HG02885 (cell line): Measurements from ENCODE around the gene FCN3.
"Not testable (repeated sequence)": the region's sequence is repeated elsewhere in the genome, so short reads cannot be mapped to it uniquely, and the experiment has no call there.

Experiments
- ATAC-seq: cut with Tn5 transposase; IDR thresholded peaks from one replicate; pipeline ENCODE4 v1.9.1; 2021; ENCODE audit warnings: mild to moderate bottlenecking; ENCODE audit not compliant: unreplicated experiment, poor library complexity

The FCN3 gene

DNA sequence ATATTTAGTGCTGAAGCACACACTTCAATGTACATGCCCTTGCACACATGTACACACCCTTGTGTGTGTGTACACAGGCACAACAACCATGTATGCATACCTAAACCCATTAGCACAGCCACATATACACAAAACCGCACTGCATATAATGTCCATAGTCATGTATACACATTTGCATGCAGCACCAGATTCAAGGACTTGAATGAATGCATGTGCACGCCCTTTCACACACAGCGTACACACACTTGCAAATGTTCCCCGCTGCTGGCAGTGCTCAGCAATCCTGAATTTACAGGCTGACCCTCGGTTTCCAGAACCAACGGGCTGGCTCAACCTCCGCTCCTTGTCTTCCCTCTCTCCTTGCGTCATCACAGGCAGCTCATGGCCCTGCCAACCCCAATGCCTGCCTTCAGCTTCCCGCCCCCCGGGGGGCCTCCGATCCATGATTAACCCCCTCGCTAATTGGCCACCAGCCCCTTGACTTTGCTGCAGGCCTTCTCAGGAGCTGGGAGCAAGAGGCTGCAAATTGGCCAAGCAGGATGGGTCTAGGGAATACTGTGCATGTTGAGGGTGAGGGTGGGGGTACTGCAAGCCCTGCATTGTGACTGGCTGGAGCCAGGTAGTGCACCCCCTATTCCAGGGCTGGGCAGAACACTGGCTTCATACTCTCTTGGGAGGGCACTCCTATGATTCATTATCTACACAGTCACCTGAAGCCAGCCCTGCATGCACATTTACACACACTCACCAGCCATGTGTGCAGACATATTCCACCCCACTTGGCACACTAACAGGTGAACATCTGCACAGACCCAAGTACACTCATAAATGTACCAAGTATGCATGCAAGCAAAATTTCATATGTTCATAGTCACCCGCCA is 25.7 kb upstream of the FCN3 start:
- no peak for ATAC-seq

GRCh38 chr1:27399251-27400025 is 24.8 kb upstream of the FCN3 start:
- no peak for ATAC-seq

GRCh38 chr1:27398405-27399149 is 24.0 kb upstream of the FCN3 start:
- no peak for ATAC-seq

DNA sequence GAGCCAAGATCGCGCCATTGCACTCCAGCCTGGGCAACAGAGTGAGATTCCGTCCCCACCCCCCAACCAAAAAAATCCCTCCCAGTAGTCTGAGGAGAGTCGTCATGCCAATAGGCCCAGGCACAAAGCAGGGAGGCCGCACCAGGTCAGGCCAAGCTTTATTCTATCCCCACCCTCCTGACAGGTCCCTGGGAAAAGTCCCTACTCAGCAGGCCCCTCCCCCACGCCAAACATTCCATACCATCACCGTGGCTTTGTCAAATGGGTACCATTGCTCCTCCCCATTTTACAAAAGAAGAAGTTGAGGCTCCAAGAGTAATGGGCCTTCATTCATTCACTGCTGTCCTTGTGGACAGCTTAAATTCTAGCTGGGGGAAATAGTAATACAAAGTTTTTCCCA is 23.1 kb upstream of the FCN3 start:
- ATAC-seq: no peak

GRCh38 chr1:27397110-27397509 is 22.5 kb upstream of the FCN3 start:
- no peak for ATAC-seq

- ATAC-seq: no peak
Measured at GRCh38 chr1:27395441-27396195, 21.0 kb upstream of the FCN3 start.

DNA sequence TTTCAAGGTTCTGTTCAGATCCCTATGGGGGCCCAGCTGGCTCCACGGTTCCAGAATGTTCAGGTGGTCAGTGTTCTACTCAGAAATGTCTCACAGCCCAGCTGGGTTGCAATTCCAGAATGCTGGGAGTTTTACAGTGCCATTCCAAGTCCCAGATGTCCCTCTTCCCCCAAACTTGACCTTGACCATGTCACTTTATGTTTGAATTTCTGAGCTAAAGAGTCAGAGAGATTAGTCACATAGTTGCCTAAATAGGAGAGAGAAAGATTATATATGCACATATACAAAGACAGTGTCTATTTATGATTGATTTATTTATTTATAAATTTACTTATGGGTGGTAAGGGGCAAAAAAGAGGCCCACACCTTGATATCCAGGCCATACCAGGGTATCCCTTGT is 20.3 kb upstream of the FCN3 start:
- no peak for ATAC-seq

DNA sequence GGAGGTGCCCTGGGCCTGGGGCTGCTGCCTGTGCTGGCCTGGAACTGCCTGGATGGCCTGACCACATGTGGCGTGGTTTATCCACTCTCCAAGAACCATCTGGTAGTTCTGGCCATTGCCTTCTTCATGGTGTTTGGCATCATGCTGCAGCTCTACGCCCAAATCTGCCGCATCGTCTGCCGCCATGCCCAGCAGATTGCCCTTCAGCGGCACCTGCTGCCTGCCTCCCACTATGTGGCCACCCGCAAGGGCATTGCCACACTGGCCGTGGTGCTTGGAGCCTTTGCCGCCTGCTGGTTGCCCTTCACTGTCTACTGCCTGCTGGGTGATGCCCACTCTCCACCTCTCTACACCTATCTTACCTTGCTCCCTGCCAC is 19.6 kb upstream of the FCN3 start:
- ATAC-seq: no peak

DNA sequence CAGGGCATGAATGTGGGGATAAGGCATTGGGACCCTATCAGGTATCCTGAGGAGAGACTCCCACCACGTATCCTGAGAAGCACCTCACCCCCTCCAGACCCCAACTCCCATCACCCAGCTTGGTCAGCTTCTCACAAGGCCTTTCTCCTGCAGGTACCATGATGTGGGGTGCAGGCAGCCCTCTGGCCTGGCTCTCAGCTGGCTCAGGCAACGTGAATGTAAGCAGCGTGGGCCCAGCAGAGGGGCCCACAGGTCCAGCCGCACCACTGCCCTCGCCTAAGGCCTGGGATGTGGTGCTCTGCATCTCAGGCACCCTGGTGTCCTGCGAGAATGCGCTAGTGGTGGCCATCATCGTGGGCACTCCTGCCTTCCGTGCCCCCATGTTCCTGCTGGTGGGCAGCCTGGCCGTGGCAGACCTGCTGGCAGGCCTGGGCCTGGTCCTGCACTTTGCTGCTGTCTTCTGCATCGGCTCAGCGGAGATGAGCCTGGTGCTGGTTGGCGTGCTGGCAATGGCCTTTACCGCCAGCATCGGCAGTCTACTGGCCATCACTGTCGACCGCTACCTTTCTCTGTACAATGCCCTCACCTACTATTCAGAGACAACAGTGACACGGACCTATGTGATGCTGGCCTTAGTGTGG is 19.1 kb upstream of the FCN3 start:
- ATAC-seq: no peak

DNA sequence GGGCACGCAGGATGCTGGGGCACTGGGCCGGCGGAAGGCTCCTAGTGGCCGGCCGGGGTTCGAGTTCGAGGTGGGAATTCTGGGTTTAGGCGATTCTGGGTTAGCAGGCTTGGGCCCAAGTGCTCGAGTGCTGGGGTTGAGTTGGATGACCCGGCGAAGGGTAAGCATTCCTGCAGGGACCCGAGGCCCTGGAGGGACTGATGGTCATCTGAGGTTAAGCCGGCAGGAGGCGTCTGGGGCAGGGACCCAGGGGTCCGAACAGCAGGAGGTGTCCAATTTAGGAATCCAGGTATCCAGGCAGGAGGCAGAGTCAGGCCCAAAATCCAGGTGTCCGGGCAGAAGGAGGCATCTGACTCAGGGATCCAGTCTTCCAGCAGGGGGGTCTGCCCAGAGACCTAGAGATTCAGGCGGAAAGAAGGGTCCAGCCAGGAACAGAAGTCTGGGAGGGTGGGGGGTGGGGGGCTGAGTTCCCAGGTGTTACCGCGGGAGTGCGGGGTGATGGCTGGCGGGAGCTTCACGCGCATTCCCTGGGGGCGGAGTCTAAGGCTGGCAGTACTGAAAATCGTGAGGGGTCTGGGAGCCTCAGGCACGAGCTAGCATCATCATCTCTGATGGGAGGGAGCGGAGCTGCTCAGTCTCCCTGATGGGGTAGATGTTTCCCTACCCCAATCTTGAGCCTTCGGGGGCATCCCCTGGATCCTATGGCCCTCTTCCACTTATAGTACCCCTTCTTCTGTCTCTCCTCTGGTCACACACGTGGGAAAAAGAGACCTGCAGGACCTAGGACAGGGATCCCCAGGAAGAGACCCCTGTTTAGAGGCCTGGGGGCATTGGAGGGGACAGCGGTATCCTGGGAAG is 18.4 kb upstream of the FCN3 start:
- ATAC-seq: no peak

DNA sequence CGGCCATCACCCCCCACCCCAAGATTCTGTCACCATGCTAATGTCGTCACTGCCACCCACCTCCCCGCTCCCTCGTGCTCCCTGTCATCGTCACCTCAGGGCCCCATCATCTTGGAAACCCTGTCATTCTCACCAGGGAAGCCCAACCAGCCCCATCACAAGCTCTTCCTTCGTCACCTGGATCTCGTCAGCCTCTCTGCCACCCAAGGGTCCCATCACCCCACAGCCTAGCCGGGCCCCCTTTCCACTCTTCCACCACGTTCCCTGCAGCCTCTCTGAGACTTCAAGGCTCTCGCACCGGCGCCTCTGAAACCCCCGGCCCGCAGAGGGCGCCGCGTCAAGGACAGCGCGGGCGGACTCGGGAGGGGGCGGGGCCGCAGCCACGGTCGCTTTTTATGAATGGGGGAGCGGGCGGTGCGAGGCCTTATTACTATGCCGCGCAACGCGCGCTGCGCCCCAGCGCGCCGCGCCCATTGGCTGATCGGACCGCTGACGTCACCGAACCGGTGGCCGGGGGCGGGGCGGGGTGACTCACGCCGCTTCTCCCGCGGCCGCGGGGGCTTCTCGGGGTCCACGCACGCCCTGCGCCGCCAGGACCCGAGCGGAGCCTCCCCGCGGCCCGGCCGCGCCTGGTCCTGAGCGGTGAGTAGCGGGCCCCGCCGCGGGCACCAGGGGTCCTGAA is 17.6 kb upstream of the FCN3 start, which contains the start of gene GPR3:
Gene GPR3 (plus strand): TSS at position 527 of the 682 bp plus-strand sequence. CDS start 1,177 bp downstream, outside the sequence.
- ATAC-seq: peak; percentile 76

DNA sequence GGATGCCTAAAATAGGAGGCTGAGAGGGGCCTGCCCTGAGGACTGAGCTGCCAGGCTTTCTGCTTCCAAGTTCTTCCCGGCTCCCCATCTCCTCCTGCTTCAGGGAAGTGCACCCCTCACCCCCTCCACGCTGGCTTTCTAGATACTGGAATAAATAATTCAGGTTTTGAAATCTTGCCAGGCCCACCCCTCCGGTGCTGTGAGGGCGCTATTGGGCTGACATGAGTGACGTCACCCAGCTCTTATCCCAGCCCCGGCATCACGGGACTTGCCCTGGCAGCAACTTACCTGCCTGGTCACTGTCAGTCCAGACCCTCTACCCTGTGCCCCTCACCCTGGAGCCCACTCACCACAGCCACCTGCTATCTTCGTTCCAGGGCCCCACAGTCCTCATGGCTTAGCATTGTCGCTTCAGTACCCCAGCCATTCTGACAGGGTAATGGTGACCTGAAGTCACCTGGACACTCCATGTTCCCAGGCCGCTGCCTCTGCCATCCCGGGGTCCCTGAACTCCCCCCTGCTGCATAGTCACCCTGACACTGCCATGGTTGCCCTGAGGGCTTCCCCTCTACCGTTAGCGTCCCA is 17.0 kb upstream of the FCN3 start:
- no peak for ATAC-seq

GRCh38 chr1:27388337-27389005 is 13.8 kb upstream of the FCN3 start:
- ATAC-seq: no peak

GRCh38 chr1:27384797-27385196 is 10.2 kb upstream of the FCN3 start:
- not testable (repeated sequence) for ATAC-seq

DNA sequence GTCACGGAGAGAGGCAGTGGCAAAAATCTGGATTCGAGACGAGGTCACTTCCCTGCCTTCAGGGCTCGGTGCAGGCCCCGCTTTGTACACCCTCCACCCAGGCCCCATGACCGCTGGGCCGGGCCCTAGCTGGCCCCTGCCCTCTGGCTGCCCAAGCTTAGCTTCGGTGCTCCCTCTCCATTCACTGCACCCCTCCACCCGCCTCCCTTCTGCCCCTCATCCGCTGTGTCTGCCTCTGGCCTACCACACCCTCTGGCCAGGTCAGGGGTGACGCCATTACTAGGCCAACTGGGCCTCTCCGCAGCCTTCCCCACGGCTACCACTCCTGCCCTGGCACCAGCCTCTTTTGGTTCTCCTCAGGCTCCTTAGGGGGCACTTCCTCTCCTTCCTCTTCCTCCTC is 9.0 kb upstream of the FCN3 start:
- no peak for ATAC-seq

- ATAC-seq: no peak
Measured at GRCh38 chr1:27383039-27383605, 8.5 kb upstream of the FCN3 start, which contains the start of gene CD164L2. CD164L2 (minus strand) TSS chr1:27383333; CDS start chr1:27383239, 94 bp downstream.
